HG03520 (cell line): ENCODE data around the gene MYO15B.

Experiments
- ATAC-seq: cut with Tn5 transposase; IDR thresholded peaks from one replicate; pipeline ENCODE4 v1.9.1; 2021; ENCODE audit warnings: mild to moderate bottlenecking, moderate library complexity; ENCODE audit not compliant: unreplicated experiment

MYO15B gene

GRCh38 chr17:75587675-75588595, at the start of gene MYO15B:
MYO15B (plus strand) TSS chr17:75587800; CDS start chr17:75588058, 258 bp downstream.
- ATAC-seq: no peak

GRCh38 chr17:75539967-75540729, 47.5 kb upstream of the MYO15B start:
- ATAC-seq: no peak

DNA sequence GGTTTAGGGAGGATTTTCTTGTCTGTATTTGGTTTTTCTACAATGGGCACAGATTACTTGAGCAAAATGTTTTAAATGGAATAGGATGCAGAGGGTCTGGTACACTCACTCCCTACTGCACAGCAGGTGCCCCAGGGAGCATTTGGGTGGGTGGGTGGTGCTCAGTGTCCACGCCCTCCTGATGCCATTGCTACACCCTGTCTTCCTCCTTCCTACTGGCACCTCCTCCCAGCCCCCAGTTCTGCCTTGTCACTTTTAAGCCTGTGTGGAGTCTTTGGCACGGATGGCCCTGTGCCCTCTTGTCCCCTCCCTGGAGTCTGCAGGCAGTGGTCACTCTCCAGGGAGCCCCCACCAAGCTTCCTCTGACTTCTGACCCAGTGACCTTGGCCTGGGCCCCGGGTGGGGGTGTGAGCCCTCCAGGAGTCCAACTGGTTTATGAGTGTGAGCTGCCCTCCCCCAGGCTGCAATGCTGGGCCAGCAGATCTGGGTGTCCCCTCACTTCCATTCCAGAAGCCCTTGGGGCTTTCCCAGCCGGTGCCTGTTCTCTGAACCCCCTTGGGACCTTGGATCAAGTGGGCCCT, 46.6 kb upstream of the MYO15B start:
- ATAC-seq: no peak

DNA sequence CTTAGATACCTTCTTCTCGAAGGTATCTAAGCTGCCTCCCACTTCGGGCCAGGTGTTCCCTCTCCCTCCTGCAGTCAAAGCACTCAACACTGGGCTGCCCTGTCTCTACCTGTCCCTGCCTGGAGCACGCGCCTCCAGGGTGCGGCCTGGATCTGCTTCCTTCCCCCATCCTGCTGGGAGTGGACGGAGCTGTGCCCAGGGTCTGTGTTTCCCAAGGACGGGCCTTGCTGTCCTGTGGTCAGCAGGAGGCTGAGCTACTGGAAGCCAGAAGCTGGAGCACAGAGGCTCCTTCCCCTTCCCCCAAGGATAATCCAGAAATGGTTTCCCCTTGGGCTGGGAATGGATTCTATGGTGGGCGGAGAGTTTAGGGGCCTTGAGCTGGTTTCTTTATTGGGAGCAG, 45.4 kb upstream of the MYO15B start:
- no peak for ATAC-seq

GRCh38 chr17:75542728-75543336, 44.8 kb upstream of the MYO15B start:
- ATAC-seq: no peak

GRCh38 chr17:75544250-75544649, 43.4 kb upstream of the MYO15B start:
- ATAC-seq: no peak

- ATAC-seq: no peak
Observed at GRCh38 chr17:75546181-75546580, 41.4 kb upstream of the MYO15B start.

- ATAC-seq: no peak
Observed at GRCh38 chr17:75547091-75547490, 40.5 kb upstream of the MYO15B start.

DNA sequence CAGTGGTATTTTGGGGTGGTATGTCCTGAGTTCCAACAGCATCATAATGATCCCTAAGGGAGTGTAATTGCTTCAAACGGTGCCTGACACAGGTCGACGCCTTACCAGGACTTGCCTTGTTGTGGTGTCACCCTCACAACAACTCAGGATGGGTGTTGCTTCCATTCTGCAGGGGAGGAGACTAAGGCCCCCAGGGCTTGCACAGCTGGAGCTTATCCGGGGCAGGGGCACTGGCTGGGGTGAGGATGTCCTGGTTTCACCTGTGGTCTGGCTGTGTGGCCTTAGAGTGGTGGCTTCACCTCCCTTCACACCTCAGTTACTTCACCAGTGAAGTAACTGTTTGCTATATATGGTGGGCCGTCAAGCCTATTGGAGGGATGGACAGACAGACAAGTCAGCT, 38.8 kb upstream of the MYO15B start:
- ATAC-seq: no peak

GRCh38 chr17:75549246-75550138, 38.1 kb upstream of the MYO15B start:
- no peak for ATAC-seq

- ATAC-seq: no peak
Observed at GRCh38 chr17:75550139-75550465, 37.5 kb upstream of the MYO15B start.

DNA sequence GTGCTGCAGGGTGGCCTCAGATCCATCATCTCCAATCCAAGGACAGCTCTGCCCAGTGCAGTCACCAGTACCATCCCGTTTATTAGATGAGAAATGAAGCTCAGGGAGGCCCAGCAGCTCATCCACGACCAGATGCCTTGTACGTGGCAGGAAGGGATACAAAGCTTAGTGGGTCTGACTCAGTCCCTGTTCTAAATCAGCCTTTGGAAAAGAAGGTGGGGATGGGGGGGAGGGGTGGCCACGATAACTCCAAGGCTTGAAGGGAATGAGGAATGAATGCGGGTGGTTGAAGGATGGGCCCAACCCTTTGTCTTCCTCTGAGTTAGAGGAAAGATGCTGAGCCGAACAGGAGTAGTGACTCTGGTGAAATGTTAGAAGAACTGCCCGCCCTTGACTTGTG, 36.3 kb upstream of the MYO15B start:
- no peak for ATAC-seq

- ATAC-seq: no peak
Observed at GRCh38 chr17:75552425-75553294, 34.9 kb upstream of the MYO15B start.

DNA sequence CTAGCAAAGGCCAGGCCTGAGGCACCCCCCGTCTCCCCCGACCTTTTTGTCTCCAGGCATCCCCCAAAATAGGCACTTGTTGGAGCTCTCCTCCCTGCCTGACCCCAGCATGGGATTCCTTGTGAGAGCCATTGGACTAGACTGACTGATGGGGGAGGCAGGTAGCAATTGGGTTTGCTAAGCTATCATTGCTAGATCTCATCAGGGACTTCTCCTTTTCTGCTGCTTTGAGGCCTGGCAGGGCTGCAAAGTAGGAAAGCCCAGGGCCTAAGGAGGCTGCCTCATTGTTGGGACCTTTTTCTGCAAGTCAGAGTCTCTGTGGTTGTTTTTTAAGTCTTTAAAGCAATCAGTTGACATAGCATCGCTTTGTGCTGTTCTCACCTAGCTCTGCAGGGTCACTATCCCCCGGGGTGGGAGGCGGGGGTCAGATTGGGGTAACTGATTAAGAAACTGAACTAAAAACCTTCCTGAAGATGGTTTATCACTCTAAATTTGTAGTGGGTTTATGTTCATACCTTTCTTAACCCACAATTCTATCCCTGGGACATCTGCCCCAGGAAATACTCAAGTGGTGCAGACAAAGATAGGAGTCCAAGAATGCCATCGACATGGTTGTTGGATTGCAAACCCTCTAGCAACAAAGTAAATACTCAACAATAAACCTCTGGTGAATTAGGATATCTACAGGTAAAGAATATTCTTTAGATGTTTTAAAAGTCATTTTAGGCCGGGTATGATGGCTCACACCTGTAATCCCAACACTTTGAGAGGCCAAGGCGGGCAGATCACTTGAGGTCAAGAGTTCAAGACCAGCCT, 34.1 kb upstream of the MYO15B start:
- no peak for ATAC-seq

DNA sequence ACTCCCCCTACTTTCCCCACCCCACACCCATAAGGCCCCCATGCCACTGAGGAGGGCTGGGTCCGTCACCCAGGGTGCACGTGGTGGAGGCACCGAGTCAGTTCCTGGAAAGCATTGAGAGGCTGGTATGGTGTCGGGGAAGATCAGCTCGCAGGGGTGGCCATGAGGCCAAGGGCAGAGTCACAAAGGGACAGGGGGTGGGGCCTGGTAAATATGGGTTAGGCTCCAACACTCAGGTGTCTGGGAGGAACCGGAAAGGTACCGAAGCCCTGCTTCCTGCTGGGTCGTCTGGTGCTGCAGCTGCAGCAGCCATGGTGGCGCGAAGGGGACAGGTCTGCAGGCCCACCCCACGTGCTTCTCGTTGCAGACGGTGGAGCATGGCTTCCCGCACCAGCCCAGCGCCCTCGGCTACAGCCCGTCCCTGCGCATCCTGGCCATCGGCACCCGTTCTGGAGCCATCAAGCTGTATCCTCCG, 31.9 kb upstream of the MYO15B start:
- ATAC-seq: no peak

GRCh38 chr17:75557075-75557851, 30.3 kb upstream of the MYO15B start:
- ATAC-seq: no peak

DNA sequence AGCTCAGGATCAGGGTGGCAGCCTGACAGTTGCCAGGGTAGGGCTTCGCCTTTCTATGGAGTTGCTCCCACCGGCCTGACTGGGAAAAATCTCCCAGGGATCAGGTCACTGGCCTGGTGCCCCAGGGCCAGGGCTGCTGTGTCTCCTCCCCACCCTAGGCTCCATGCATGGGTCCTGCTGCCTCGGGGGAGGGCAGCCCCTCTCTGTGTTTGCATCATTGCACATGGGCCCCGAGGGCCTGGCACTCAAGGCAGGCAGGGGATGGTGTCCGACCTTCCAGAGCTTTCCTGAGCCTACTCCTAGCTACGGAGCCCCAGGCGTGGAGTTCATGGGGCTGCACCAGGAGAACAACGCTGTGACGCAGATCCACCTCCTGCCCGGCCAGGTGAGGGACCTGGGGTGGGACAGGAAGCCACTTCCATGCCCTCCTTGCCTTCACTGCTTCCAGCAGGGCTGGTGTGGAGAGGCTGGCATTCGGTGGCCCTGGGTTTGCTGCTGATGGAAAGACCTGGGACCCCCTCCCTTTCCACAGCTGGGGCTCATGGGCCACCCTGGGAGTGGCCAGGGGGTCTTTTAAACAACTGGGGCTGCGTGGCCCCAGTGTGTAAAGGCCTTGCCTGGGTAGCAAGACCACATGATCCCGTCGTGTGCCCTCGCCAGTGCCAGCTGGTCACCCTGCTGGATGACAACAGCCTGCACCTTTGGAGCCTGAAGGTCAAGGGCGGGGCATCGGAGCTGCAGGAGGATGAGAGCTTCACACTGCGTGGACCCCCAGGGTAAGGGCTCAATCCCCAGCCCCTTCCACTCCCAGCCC, 29.5 kb upstream of the MYO15B start:
- ATAC-seq: no peak
